K562 (cell line): ENCODE data around the gene UBXN11. TPM values are rescaled to one million over a fixed set of nuclear protein-coding genes. Genes with fewer than 3 reads are reported as not detected.

Experiments used
- ARNT ChIP-seq, 2 experiments: fragments of 450-650 bp; IDR thresholded peaks; 2 replicates each; pipeline ENCODE4 v1.6.1; 2016; ENCODE audit warnings: mild to moderate bottlenecking in 1 of 2
- ERF ChIP-seq: fragments of 450-650 bp; formaldehyde crosslinking; IDR thresholded peaks from 2 replicates; pipeline ENCODE4 v1.4.0; 2020; ENCODE audit warnings: mild to moderate bottlenecking, mixed read lengths
- HNRNPK ChIP-seq: fragments of 200-400 bp; formaldehyde crosslinking; IDR thresholded peaks from one replicate; pipeline ENCODE4 v1.6.1; 2018; ENCODE audit warnings: mild to moderate bottlenecking, low read depth, low read length; ENCODE audit not compliant: poor library complexity, severe bottlenecking
- KAT2B ChIP-seq: IDR thresholded peaks from one replicate; pipeline ENCODE4 v1.6.1; 2012; ENCODE audit warnings: low read depth, mild to moderate bottlenecking, control low read depth, inconsistent platforms, low read length, moderate library complexity
- PHF20 ChIP-seq: fragments of 450-650 bp; IDR thresholded peaks from 2 replicates; pipeline ENCODE4 v1.6.1; 2018; ENCODE audit not compliant: partially characterized antibody
- ZBTB17 ChIP-seq: fragments of 450-650 bp; formaldehyde crosslinking; IDR thresholded peaks from 2 replicates; pipeline ENCODE4 v1.4.0; 2020; ENCODE audit warnings: mild to moderate bottlenecking
- ZNF197 ChIP-seq: fragments of 200-800 bp; sonication (Bioruptor generic); IDR thresholded peaks from 2 replicates; pipeline ENCODE4 v1.6.1; 2016; ENCODE audit warnings: low read depth, missing genetic modification characterization, missing compliant biosample characterization
- ZNF23 ChIP-seq: fragments of 250-450 bp; sonication (Bioruptor Pico); IDR thresholded peaks from 2 replicates; pipeline ENCODE4 v1.4.0; 2020; ENCODE audit warnings: mild to moderate bottlenecking
- ZNF347 ChIP-seq: fragments of 450-650 bp; formaldehyde crosslinking; IDR thresholded peaks from 2 replicates; pipeline ENCODE4 v1.4.0; 2020; ENCODE audit warnings: low read depth, mild to moderate bottlenecking, moderate library complexity
- ZNF551 ChIP-seq: fragments of 250-450 bp; sonication (Bioruptor Pico); IDR thresholded peaks from 2 replicates; pipeline ENCODE4 v1.5.0; 2021; ENCODE audit warnings: mild to moderate bottlenecking, moderate library complexity
- polyA plus RNA-seq, 8 experiments: library from polyadenylated mRNA; depleted of rRNA in 4 of 8; stranded (reverse) in 5 of 8; unstranded in 3 of 8; fragments of >200 nt; fragmentation: Nextera tagmentation in 2 of 8; fragmentation: Illumina TruSeq in 1 of 8; extraction: Ambion mirVana in 2 of 8; extraction: Trizol in 1 of 8; gene quantifications; 2 replicates each; pipeline versions ENCODE4 v1.2.1 to v1.2.3, GENCODE V29; 2011 to 2014; ENCODE audit warnings: inconsistent platforms in 1 of 8, missing spikeins in 1 of 8
- total RNA-seq, 7 experiments: library from RNA; depleted of rRNA in 6 of 7; stranded (reverse); fragments of >200 nt in 6 of 7; fragmentation: Illumina TruSeq in 2 of 7; extraction: Trizol in 2 of 7; gene quantifications; 2 replicates each; pipeline versions ENCODE4 v1.2.1 to v1.2.3, GENCODE V29; 2011 to 2021; ENCODE audit warnings: low replicate concordance in 1 of 7
- TF ChIP-seq, protein P1 (sequence below): sonication (generic); formaldehyde crosslinking; IDR thresholded peaks from 2 replicates; pipeline ENCODE4 v1.4.0; 2020; ENCODE audit warnings: mild to moderate bottlenecking, missing genetic modification reagents
- TF ChIP-seq, protein P2 (sequence below): conservative IDR thresholded peaks from 2 replicates; pipeline ENCODE4 v1.6.1; 2011; ENCODE audit warnings: low read depth, mild to moderate bottlenecking, low read length; ENCODE audit not compliant: control insufficient read depth
- TF ChIP-seq, protein P3 (sequence below): IDR thresholded peaks from 2 replicates; pipeline ENCODE4 v1.6.1; 2011; ENCODE audit warnings: borderline replicate concordance, low read depth, mild to moderate bottlenecking, moderate library complexity, low read length; ENCODE audit not compliant: insufficient read depth, poor library complexity, severe bottlenecking
- TF ChIP-seq, protein P4 (sequence below): fragments of 450-650 bp; formaldehyde crosslinking; IDR thresholded peaks from 2 replicates; pipeline ENCODE4 v1.4.0; 2022; ENCODE audit warnings: missing genetic modification characterization
- TF ChIP-seq, protein P5 (sequence below): fragments of 150-350 bp; IDR thresholded peaks from 2 replicates; pipeline ENCODE4 v1.6.1; 2014; ENCODE audit warnings: low read depth, mild to moderate bottlenecking, low read length, borderline replicate concordance

Gene UBXN11
- total and polyA plus RNA-seq, 9 of the 15 experiments (the other 6 are each of a cell fraction or from before 2014, with no cell fraction given), result 0.48 to 34.3 (median 11.3) TPM

DNA sequence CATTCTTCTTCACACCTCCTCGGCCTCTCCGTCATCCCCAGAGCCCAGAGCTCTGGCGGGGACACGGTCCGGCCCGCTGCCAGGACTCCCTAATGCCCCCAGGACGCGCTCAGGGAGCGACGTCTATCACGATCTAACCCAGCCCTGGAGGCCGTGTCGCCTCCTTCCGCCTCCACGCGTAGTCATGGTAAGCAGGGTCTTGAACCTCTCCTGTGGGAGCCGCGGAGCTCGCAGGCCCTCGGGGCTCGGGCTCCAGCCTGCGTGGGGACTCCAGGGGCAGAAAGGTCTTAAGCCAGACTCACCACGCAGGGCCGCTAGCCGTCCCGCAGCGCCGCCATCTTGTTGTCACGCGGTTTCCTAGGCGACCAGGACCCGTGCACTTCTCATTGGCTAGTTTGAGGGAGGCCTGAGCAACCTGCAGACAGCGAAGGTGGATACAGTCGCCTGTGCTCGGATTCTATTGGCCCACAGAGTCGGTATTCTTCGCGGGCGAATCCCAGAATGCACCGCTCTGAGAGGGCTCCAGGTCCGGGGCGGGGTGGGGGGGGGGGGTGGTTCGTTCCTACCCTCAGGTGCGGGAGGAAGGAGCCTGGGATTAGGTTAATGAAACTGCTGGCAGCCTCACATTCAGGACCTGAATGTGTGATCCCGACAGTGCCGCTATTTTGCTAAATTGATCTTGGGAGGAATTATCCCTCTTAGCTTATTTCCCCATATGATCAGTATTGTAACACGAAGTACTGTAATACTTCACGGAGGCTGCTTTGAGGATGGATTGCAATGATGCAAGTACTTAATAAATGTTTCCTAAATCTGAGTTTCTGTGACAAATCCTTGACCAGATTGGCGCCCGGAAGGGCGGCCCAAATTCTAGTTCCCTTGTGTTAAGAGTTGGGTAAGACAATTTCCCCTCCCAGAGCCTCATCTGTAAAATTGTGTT lies at the start of gene UBXN11 (continued):
- TF ChIP-seq, protein P1, sequence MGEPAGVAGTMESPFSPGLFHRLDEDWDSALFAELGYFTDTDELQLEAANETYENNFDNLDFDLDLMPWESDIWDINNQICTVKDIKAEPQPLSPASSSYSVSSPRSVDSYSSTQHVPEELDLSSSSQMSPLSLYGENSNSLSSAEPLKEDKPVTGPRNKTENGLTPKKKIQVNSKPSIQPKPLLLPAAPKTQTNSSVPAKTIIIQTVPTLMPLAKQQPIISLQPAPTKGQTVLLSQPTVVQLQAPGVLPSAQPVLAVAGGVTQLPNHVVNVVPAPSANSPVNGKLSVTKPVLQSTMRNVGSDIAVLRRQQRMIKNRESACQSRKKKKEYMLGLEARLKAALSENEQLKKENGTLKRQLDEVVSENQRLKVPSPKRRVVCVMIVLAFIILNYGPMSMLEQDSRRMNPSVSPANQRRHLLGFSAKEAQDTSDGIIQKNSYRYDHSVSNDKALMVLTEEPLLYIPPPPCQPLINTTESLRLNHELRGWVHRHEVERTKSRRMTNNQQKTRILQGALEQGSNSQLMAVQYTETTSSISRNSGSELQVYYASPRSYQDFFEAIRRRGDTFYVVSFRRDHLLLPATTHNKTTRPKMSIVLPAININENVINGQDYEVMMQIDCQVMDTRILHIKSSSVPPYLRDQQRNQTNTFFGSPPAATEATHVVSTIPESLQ (CRISPR knock-in tag), result no peak
- 0 out of 2 replicates have a peak, but pooled peaks have one; percentile 60 for TF ChIP-seq ZBTB17
- TF ChIP-seq, protein P2, sequence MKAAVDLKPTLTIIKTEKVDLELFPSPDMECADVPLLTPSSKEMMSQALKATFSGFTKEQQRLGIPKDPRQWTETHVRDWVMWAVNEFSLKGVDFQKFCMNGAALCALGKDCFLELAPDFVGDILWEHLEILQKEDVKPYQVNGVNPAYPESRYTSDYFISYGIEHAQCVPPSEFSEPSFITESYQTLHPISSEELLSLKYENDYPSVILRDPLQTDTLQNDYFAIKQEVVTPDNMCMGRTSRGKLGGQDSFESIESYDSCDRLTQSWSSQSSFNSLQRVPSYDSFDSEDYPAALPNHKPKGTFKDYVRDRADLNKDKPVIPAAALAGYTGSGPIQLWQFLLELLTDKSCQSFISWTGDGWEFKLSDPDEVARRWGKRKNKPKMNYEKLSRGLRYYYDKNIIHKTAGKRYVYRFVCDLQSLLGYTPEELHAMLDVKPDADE, result peak; percentile 94
- TF ChIP-seq, protein P3, sequence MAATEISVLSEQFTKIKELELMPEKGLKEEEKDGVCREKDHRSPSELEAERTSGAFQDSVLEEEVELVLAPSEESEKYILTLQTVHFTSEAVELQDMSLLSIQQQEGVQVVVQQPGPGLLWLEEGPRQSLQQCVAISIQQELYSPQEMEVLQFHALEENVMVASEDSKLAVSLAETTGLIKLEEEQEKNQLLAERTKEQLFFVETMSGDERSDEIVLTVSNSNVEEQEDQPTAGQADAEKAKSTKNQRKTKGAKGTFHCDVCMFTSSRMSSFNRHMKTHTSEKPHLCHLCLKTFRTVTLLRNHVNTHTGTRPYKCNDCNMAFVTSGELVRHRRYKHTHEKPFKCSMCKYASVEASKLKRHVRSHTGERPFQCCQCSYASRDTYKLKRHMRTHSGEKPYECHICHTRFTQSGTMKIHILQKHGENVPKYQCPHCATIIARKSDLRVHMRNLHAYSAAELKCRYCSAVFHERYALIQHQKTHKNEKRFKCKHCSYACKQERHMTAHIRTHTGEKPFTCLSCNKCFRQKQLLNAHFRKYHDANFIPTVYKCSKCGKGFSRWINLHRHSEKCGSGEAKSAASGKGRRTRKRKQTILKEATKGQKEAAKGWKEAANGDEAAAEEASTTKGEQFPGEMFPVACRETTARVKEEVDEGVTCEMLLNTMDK, result no peak
- TF ChIP-seq, protein P4, sequence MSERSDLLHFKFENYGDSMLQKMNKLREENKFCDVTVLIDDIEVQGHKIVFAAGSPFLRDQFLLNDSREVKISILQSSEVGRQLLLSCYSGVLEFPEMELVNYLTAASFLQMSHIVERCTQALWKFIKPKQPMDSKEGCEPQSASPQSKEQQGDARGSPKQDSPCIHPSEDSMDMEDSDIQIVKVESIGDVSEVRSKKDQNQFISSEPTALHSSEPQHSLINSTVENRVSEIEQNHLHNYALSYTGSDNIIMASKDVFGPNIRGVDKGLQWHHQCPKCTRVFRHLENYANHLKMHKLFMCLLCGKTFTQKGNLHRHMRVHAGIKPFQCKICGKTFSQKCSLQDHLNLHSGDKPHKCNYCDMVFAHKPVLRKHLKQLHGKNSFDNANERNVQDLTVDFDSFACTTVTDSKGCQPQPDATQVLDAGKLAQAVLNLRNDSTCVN, result no peak
- no peak for TF ChIP-seq ZNF197
- TF ChIP-seq, protein P5, sequence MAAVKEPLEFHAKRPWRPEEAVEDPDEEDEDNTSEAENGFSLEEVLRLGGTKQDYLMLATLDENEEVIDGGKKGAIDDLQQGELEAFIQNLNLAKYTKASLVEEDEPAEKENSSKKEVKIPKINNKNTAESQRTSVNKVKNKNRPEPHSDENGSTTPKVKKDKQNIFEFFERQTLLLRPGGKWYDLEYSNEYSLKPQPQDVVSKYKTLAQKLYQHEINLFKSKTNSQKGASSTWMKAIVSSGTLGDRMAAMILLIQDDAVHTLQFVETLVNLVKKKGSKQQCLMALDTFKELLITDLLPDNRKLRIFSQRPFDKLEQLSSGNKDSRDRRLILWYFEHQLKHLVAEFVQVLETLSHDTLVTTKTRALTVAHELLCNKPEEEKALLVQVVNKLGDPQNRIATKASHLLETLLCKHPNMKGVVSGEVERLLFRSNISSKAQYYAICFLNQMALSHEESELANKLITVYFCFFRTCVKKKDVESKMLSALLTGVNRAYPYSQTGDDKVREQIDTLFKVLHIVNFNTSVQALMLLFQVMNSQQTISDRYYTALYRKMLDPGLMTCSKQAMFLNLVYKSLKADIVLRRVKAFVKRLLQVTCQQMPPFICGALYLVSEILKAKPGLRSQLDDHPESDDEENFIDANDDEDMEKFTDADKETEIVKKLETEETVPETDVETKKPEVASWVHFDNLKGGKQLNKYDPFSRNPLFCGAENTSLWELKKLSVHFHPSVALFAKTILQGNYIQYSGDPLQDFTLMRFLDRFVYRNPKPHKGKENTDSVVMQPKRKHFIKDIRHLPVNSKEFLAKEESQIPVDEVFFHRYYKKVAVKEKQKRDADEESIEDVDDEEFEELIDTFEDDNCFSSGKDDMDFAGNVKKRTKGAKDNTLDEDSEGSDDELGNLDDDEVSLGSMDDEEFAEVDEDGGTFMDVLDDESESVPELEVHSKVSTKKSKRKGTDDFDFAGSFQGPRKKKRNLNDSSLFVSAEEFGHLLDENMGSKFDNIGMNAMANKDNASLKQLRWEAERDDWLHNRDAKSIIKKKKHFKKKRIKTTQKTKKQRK, result no peak
- no peak for TF ChIP-seq ARNT (IDR thresholded peaks at IDR 0.05)
- TF ChIP-seq PHF20, result peak; percentile 80
- TF ChIP-seq KAT2B, result no peak
- TF ChIP-seq ERF (CRISPR knock-in tag), result no peak
- TF ChIP-seq HNRNPK, result no peak
- no peak for TF ChIP-seq ZNF551 (CRISPR knock-in tag)
- TF ChIP-seq ZNF23 (CRISPR knock-in tag), result no peak
- TF ChIP-seq ZNF347 (CRISPR knock-in tag), result no peak
